HG03442 (cell line): ENCODE data around the gene PEAK3.

ENCODE experiments used
- ATAC-seq: cut with Tn5 transposase; IDR thresholded peaks from one replicate; pipeline ENCODE4 v1.9.1; 2021; ENCODE audit warnings: mild to moderate bottlenecking, moderate library complexity; ENCODE audit not compliant: unreplicated experiment

The PEAK3 gene

GRCh38 chr19:2273356-2274184, 8.4 kb downstream of the PEAK3 start:
- ATAC-seq, result no peak

DNA sequence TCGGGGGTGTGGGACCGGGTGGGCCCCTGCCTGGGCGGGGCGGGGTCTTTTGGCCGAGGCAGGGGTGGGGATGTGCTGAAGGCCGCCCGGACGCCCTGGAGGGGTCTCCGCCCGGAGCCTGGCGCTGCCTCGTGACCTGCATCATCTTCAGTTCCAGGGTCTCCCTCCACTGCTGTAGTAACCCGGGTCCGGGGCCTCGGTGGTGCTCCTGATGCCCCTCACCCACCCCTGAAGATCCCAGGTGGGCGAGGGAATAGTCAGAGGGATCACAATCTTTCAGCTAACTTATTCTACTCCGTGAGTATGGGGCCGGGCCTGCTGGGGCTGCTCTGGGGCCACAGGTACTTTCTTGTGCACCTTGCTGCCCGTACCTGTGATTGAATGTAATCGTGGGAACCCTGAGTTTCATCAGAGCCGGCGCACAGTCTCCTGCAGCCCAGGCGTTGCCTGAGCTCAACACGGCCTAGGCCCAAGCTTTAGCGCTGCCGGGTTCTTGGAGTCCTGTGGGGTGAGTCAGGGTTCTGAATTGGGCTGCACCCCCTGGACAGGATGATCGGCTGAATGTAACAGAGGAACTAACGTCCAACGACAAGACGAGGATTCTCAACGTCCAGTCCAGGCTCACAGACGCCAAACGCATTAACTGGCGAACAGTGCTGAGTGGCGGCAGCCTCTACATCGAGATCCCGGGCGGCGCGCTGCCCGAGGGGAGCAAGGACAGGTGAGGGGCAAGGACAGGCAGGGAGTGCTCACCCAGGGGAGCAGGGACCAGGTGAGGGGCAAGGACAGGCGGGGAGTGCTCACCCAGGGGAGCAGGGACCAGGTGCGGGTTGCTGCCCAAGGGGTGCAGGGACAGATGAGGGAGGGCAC, 10.5 kb downstream of the PEAK3 start:
- ATAC-seq, result no peak

- no peak for ATAC-seq
Observed at GRCh38 chr19:2270423-2271233, 11.3 kb downstream of the PEAK3 start.

- no peak for ATAC-seq
Observed at GRCh38 chr19:2270157-2270422, 11.9 kb downstream of the PEAK3 start.

DNA sequence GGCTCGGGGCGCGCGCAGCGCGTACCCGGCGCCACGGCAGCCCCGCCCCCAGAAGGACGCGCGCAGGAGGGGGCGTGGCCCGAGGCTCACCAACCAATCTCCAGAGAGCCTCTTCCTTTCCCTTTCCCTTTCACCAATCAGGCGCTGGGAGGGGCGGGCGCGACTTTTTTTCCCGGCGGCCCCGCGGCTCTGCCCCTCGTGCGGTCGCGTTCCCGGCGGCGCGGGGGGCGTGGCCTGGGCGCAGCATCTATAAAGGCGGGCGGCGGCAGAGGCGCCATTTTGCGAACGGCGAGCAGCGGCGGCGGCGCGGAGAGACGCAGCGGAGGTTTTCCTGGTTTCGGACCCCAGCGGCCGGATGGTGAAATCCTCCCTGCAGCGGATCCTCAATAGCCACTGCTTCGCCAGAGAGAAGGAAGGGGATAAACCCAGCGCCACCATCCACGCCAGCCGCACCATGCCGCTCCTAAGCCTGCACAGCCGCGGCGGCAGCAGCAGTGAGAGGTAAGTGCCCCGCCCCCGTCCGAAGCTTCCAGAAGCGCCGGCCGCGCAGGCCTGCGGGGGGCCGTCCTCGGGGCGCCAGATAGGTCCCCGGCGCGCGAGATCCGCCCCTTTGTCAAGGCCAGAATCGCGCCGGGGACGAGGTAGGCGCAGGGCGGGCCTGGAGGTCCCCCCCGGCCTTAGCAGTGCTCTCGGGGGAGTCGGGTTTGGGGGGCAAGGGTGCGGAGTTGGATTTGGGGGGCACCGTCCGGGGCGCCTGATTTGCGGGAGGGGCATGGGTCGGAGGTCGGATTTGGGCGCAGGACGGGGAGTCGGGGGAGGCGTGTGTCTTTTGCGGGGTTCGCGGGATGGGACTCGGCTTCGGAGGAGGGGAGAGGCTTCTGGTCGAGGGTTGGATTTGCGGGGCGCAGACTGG, 12.5 kb downstream of the PEAK3 start:
- ATAC-seq, result peak; percentile 45

GRCh38 chr19:2268861-2269243, 13.1 kb downstream of the PEAK3 start:
- no peak for ATAC-seq

- ATAC-seq, result no peak
Observed at GRCh38 chr19:2268480-2268830, 13.5 kb downstream of the PEAK3 start.

- peak; percentile 27 for ATAC-seq
Observed at GRCh38 chr19:2266183-2266993, 15.6 kb downstream of the PEAK3 start.

DNA sequence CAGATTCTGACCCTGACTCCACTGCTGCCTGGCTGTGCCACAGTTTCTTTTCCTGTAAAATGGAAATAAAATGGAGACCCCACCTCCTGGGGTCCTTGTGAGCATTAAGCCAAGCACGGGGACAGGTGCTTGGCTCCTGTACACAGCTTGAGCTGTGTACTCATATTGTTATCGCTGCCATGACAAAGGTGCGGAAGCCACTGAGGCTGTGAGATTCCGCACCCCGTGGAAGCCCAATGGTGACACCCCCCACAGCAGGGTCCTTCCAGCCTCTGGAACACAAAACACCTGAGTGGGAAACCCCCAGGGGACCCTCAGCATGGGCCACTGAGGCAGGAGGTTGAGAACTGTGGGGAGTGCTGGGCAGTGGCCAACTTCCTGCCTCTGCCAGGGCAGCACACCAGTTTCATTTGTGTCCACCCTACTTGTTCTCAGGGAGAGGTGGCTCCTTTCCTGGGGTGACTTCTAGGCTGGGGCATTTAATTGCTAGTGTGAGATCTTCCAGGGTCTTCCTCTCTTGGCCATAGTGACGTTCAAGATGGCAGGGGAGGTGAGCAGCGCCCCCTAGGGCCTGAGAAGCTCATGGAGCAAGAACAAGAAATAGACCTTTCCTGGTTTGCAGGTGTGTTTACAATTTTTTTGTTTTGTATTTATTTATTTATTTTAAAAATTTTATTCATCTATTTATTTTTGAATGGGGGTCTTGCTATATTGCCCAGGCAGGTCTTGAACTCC, 20.4 kb downstream of the PEAK3 start:
- ATAC-seq, result no peak

DNA sequence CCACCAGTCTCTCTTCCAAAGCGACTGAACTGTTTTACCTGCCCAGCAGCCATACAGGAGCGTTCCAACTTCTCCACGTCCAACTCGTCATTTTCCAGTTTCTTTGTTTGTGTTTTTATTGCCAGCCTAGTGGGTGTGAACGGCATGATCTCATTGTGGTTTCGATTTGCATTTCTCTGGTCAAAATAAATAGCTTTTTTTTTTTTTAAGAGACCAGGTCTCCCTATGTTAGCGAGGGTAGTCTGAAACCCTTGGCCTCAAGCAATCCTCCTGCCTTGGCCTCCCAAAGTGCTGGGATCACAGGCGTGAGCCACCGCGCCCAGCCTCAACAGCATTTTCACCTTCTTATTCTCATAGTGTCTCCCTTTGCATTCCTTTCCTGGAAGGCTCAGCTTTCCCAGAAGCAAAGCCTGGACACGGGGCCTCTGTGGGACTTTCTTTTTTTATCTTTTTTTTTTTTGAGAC, 21.6 kb downstream of the PEAK3 start:
- ATAC-seq, result no peak

DNA sequence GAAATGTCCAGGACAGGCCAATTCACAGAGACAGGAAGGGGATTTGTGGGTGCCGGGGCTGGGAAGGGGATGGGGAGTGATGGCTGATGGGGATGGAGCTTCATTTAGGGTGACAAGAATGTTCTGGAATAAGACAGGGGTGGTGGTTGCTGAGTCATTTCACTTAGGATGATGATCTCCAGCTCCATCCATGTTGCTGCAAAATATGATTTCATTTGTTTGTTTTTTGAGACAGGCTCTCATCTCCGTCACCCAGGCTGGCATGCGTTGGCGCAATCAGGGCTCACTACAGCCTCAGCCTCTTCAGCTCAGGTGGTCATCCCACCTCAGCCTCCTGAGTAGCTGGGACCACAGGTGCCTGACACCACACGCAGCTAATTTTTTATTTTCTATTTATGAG, 22.6 kb downstream of the PEAK3 start:
- ATAC-seq, result no peak

- ATAC-seq, result no peak
Observed at GRCh38 chr19:2255982-2256685, 25.8 kb downstream of the PEAK3 start, which contains the start of gene JSRP1. Gene JSRP1 (minus strand): TSS chr19:2256417. CDS start chr19:2255314, 1,103 bp downstream.

GRCh38 chr19:2255112-2255845, 26.7 kb downstream of the PEAK3 start:
- ATAC-seq, result no peak

DNA sequence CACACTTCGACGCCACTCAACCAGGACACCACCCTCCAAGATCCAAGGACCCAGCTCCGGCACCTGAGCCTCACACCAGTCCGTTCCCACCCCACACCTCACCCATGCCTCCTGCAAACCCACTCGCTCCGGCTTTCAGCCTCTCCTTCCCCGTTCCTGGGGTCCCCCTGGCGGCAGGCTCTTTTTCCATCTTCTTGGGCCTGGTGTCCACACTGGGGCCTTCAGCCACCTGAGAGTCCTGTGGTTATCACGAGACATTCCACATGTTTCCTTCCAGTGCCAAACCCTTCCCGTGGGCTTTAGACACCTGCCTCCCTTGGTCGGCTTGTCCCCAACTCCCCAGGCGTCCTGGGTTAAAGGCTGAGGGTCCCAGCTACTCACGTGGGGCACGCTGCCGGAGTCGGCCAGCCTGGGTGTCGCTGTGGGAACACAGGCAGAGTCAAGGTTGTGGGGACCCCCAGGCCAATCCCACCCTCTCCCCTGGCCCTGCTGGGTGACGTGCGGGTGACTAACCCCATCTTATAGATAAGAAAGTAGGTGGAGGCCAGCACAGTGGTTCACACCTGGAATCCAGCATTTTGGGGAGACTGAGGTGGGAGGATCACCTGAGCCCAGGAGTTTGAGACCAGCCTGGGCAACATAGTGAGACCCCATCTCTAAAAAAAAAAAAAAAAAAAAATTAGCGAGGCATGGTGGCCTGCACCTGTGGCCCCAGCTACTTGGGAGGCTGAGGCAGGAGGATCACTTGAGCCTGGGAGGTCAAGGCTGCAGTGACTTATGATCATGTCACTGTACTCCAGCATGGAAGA, 27.7 kb downstream of the PEAK3 start:
- ATAC-seq, result no peak

DNA sequence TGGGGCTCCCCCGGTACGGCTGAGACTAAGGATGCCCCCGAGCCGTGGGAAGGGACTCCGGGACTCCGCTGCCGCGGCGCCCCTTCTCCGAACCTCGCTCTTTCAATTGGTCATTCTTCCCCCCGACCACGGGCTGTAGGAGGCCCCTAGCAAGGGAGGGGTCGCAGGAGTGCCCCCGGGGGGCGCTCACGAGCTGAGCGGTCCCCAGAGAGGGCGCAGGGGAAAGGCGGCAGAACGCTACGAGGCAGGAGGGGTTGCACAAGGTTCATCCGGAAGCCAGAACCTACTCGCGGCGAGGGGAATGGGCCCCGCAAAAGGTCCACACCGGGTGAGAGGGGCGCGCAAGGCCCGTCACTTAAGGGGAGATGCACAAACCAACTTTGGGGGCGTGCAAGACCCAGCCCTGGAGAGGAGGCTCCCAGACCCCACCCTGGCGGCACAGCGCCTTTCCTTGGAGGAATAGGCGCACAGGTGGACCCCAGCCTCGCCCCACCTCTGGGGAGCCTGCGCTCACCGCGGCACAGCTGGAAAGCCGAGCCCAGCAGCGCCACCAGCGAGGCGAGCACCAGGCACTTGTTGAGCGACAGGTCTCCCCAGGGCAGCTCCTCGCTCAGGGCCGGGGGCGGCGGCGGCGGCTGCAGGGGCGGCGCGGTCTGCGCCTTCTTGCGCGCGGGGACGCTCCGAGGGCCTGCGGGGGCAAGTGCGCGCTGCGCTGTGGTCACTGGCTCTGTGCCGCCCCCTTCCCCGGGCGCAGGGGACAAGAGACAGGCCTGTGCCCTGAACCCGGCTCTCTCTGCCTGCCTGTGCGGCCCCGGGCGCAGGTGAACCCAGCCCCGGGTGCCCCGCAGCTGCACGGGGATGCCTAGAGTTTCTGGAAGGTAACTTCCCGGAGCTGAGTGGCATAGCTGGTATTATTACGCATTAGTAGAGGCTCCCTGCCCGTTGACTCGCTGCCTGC, 28.6 kb downstream of the PEAK3 start:
- no peak for ATAC-seq

DNA sequence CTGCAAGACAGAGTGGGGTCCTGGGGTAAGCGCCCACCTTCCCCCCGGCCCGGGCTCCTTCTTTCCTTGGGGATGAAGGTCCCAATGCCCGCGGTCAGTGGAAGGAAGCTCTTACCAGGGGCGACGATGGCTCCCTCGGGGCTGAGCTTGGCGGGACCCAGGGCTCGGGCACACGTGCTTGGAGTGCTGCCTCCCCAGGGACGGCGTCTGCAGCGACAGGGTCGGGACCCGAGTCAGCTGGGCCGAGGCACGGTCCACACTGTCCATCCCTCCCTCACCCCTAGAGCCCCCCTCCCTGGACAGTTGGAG, 29.2 kb downstream of the PEAK3 start:
- no peak for ATAC-seq
